ENCODE results near the gene SLC9A3. TPM values are rescaled to one million over a fixed set of nuclear protein-coding genes. Genes with fewer than 3 reads are reported as not detected.

SLC9A3 gene
- total RNA-seq, 1 experiment from 2014 or later: 0.85 TPM

- no CpG with 5 or more reads among the region's 22 CpGs for WGBS (ENCODE audit: extremely low coverage, insufficient read length, low lambda C conversion rate)
- H3K4me2 ChIP-seq (ENCODE audit: insufficient read depth, insufficient read length, low read length): no peak overlapping the region
- Mint-ChIP-seq H3K27ac (no peak overlapping the region), H3K4me1 (no peaks in the 10 kb centered on the region), H3K4me3 (no peak overlapping the region), H3K36me3 (ENCODE audit: insufficient read depth in 1 of 3, low read depth in 3 of 3) (no peaks in the 10 kb centered on the region), H3K9me3 (no peaks in the 10 kb centered on the region), H3K27me3 (ENCODE audit: low read depth) (peaks cover 58% of the 10 kb centered on the region)
- H2BK12ac ChIP-seq (ENCODE audit: insufficient read length, low read depth, low read length): no peak overlapping the region
- H2BK5ac ChIP-seq (ENCODE audit: insufficient read length, low read length): no peak overlapping the region
- H3K9ac ChIP-seq (ENCODE audit: extremely low read depth, insufficient read length, low read length): no peak overlapping the region
- no peak overlapping the region for H4K8ac ChIP-seq (replicated peaks; ENCODE audit: insufficient read length, low read depth, low read length)
- no peaks in the 10 kb centered on the region for H3K79me2 ChIP-seq (ENCODE audit: insufficient read depth, low read length)
- H3K27ac ChIP-seq (ENCODE audit: insufficient read length, low read depth, low read length): no peak overlapping the region
- no peak overlapping the region for H3T11ph ChIP-seq (ENCODE audit: low read length)
- no peak overlapping the region for H2AFZ ChIP-seq (ENCODE audit: low read length)
- no peak overlapping the region for H4K91ac ChIP-seq (ENCODE audit: insufficient read length, low read depth, low read length)
- H4K20me1 ChIP-seq (ENCODE audit: control insufficient read depth, insufficient read depth, insufficient read length): no peaks in the 10 kb centered on the region
- H3K4me1 ChIP-seq (ENCODE audit: insufficient read depth, low read length): no peaks in the 10 kb centered on the region
- H2BK120ac ChIP-seq (ENCODE audit: low read depth, low read length, poor library complexity, severe bottlenecking): no peak overlapping the region
- H4K5ac ChIP-seq (ENCODE audit: insufficient read length, low read depth, low read length): no peak overlapping the region
- no peaks in the 10 kb centered on the region for H3K9me3 ChIP-seq (ENCODE audit: control insufficient read depth, low read depth, low read length)
- no peak overlapping the region; the same call in 1 of the 2 replicates for H3K14ac ChIP-seq (ENCODE audit: insufficient read depth, low read length)
- no peaks in the 10 kb centered on the region for H3K23me2 ChIP-seq (ENCODE audit: insufficient read length, low read depth, low read length, poor library complexity, severe bottlenecking)
- no peak overlapping the region for H3K23ac ChIP-seq (ENCODE audit: insufficient read length, low read depth, low read length)
- no peak overlapping the region for H3K18ac ChIP-seq (ENCODE audit: insufficient read length, low read depth, low read length)
- no peaks in the 10 kb centered on the region for H3K79me1 ChIP-seq (ENCODE audit: insufficient read depth, low read depth, low read length, poor library complexity, severe bottlenecking)
- no peak for TF ChIP-seq CTCF (conservative IDR thresholded peaks at IDR 0.05)
- no peak for DNase-seq
- H2BK20ac ChIP-seq (ENCODE audit: low read depth, low read length, poor library complexity, severe bottlenecking): no peak overlapping the region
- H3K27me3 ChIP-seq (ENCODE audit: insufficient read depth, low read length): no peaks in the 10 kb centered on the region; the same call in 1 of the 2 replicates
- no peak overlapping the region for H2BK15ac ChIP-seq (ENCODE audit: low read depth, low read length)
- no peak overlapping the region for H3K4ac ChIP-seq (ENCODE audit: low read depth, low read length)
- H2AK5ac ChIP-seq (ENCODE audit: insufficient read length, low read length): no peak overlapping the region
- H3K56ac ChIP-seq (ENCODE audit: insufficient read length, low read depth, low read length): no peak overlapping the region
Measured at GRCh38 chr5:547086-547924, 23.1 kb upstream of the SLC9A3 start.

Measured in H9 (cell line).